ENCODE data around the gene TBX15.

GRCh38 chr1:118902711-118903191, 85.4 kb downstream of the TBX15 start:
- TF ChIP-seq ZFP3 (CRISPR knock-in tag; IDR thresholded peaks at IDR 0.05) = no peak
- no peak for TF ChIP-seq SNAI2 (CRISPR knock-in tag; IDR thresholded peaks at IDR 0.05)
- TF ChIP-seq, protein P1, sequence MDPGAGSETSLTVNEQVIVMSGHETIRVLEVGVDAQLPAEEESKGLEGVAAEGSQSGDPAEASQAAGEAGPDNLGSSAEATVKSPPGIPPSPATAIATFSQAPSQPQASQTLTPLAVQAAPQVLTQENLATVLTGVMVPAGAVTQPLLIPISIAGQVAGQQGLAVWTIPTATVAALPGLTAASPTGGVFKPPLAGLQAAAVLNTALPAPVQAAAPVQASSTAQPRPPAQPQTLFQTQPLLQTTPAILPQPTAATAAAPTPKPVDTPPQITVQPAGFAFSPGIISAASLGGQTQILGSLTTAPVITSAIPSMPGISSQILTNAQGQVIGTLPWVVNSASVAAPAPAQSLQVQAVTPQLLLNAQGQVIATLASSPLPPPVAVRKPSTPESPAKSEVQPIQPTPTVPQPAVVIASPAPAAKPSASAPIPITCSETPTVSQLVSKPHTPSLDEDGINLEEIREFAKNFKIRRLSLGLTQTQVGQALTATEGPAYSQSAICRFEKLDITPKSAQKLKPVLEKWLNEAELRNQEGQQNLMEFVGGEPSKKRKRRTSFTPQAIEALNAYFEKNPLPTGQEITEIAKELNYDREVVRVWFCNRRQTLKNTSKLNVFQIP (CRISPR knock-in tag; IDR thresholded peaks at IDR 0.05; ENCODE audit: borderline replicate concordance, low read depth) = no peak
- TF ChIP-seq, protein P2, sequence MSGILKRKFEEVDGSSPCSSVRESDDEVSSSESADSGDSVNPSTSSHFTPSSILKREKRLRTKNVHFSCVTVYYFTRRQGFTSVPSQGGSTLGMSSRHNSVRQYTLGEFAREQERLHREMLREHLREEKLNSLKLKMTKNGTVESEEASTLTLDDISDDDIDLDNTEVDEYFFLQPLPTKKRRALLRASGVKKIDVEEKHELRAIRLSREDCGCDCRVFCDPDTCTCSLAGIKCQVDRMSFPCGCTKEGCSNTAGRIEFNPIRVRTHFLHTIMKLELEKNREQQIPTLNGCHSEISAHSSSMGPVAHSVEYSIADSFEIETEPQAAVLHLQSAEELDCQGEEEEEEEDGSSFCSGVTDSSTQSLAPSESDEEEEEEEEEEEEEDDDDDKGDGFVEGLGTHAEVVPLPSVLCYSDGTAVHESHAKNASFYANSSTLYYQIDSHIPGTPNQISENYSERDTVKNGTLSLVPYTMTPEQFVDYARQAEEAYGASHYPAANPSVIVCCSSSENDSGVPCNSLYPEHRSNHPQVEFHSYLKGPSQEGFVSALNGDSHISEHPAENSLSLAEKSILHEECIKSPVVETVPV (CRISPR knock-in tag; IDR thresholded peaks at IDR 0.05) = no peak
- no peak for TF ChIP-seq PPARA (CRISPR knock-in tag; IDR thresholded peaks at IDR 0.05; ENCODE audit: borderline replicate concordance)
- no peak for TF ChIP-seq BACH2 (CRISPR knock-in tag; IDR thresholded peaks at IDR 0.05; ENCODE audit: borderline replicate concordance)
- TF ChIP-seq ISL1 (CRISPR knock-in tag; IDR thresholded peaks at IDR 0.05) = no peak
- TF ChIP-seq ZC3H10 (CRISPR knock-in tag; IDR thresholded peaks at IDR 0.05) = no peak
- TF ChIP-seq GLIS3 (CRISPR knock-in tag; IDR thresholded peaks at IDR 0.05) = no peak
- no peak for TF ChIP-seq ZFP30 (CRISPR knock-in tag; IDR thresholded peaks at IDR 0.05)
- no peak for TF ChIP-seq ARNTL (CRISPR knock-in tag; IDR thresholded peaks at IDR 0.05; ENCODE audit: borderline replicate concordance, low read depth)
